IMR-90 (cell line): ENCODE results near the gene CDKN3. TPM values are rescaled to one million over a fixed set of nuclear protein-coding genes. Genes with fewer than 3 reads are reported as not detected.
A peak's percentile ranks its signal among the peaks of the same experiment; 100 is the strongest.
"Not testable (repeated sequence)": the region's sequence is repeated elsewhere in the genome, so short reads cannot be mapped to it uniquely, and the experiment has no call there.

ENCODE experiments used
- ATAC-seq: fragments of 200-7000 bp; cut with Tn5 transposase; 2 replicates; pipeline ENCODE4 v1.9.1; 2020; ENCODE audit warnings: low read depth, mild to moderate bottlenecking, moderate library complexity
- BruUV-seq: library from RNA; stranded (reverse); fragments of 400-500 nt; replicated peaks from 2 replicates; lab custom pipeline; 2021; lab: Mats Ljungman, UMichigan
- CTCF ChIA-PET: fragments of 300-600 bp; formaldehyde crosslinking; extraction: SDS; loops from one replicate; lab custom pipeline; 2021; ENCODE audit warnings: antibody characterized with exemption; lab: Yijun Ruan, JAX
- POLR2A ChIA-PET: fragments of 300-600 bp; sonication (Branson Sonifier 250); formaldehyde crosslinking; loops from one replicate; lab custom pipeline; 2022; ENCODE audit warnings: antibody characterized with exemption; ENCODE audit not compliant: unreplicated experiment; lab: Charles Lee
- DNase-seq: peaks from one replicate; pipeline ENCODE4 v3.0.0; 2013
- H2AFZ ChIP-seq: replicated peaks from 2 replicates; pipeline ENCODE3; 2013; ENCODE audit warnings: low read length, mild to moderate bottlenecking; ENCODE audit not compliant: poor library complexity
- H2AK5ac ChIP-seq: 2 replicates; pipeline ENCODE4 v1.6.1; 2013; ENCODE audit warnings: low read depth, low read length, inconsistent platforms
- H2AK9ac ChIP-seq: replicated peaks from 2 replicates; pipeline ENCODE3; 2013; ENCODE audit warnings: mild to moderate bottlenecking, low read depth, low read length, moderate library complexity; ENCODE audit not compliant: poor library complexity
- H2BK120ac ChIP-seq: 2 replicates; pipeline ENCODE4 v1.6.1; 2013; ENCODE audit warnings: low read depth, low read length, inconsistent platforms
- H2BK15ac ChIP-seq: 3 replicates; pipeline ENCODE4 v1.6.1; 2013; ENCODE audit warnings: low read depth, low read length, inconsistent platforms
- H2BK20ac ChIP-seq: 2 replicates; pipeline ENCODE4 v1.6.1; 2013; ENCODE audit warnings: low read depth, mild to moderate bottlenecking, inconsistent platforms, low read length, moderate library complexity
- H2BK5ac ChIP-seq: 2 replicates; pipeline ENCODE4 v1.6.1; 2013; ENCODE audit warnings: mild to moderate bottlenecking, low read depth, low read length, inconsistent platforms; ENCODE audit not compliant: poor library complexity, severe bottlenecking
- H3K14ac ChIP-seq: replicated peaks from 2 replicates; pipeline ENCODE4 v1.6.1; 2013; ENCODE audit warnings: low read depth, low read length, inconsistent platforms
- H3K18ac ChIP-seq: 2 replicates; pipeline ENCODE4 v1.6.1; 2013; ENCODE audit warnings: low read depth, low read length, control low read depth
- H3K23ac ChIP-seq: 2 replicates; pipeline ENCODE4 v1.6.1; 2013; ENCODE audit warnings: low read depth, low read length, inconsistent platforms
- H3K27ac ChIP-seq: 2 replicates; pipeline ENCODE4 v1.5.1; 2013; ENCODE audit warnings: mild to moderate bottlenecking, control low read depth, low read length; ENCODE audit not compliant: insufficient read depth
- H3K27me3 ChIP-seq: 2 replicates; pipeline ENCODE4 v1.6.1; 2013; ENCODE audit warnings: low read length; ENCODE audit not compliant: control insufficient read depth, insufficient read depth
- H3K36me3 ChIP-seq: 2 replicates; pipeline ENCODE4 v1.6.1; 2013; ENCODE audit warnings: low read length, mixed read lengths; ENCODE audit not compliant: control insufficient read depth, insufficient read depth
- H3K4ac ChIP-seq: 2 replicates; pipeline ENCODE4 v1.6.1; 2013; ENCODE audit warnings: low read depth, low read length, inconsistent platforms
- H3K4me1 ChIP-seq: 2 replicates; pipeline ENCODE4 v1.6.1; 2013; ENCODE audit warnings: low read length, mixed read lengths; ENCODE audit not compliant: control insufficient read depth, insufficient read depth
- H3K4me2 ChIP-seq: 2 replicates; pipeline ENCODE4 v1.6.1; 2013; ENCODE audit warnings: low read depth, mild to moderate bottlenecking, control low read depth, low read length, moderate library complexity
- H3K4me3 ChIP-seq: 2 replicates; pipeline ENCODE4 v1.5.1; 2013; ENCODE audit warnings: low read depth, mild to moderate bottlenecking, control low read depth, low read length, moderate library complexity; ENCODE audit not compliant: insufficient read depth
- H3K56ac ChIP-seq: 2 replicates; pipeline ENCODE4 v1.6.1; 2013; ENCODE audit warnings: low read length, inconsistent platforms; ENCODE audit not compliant: insufficient read depth; ENCODE audit errors: extremely low read depth
- H3K79me1 ChIP-seq, 2 experiments: 2 replicates each; pipeline ENCODE4 v1.6.1; 2013; ENCODE audit warnings: low read length in 2 of 2, inconsistent platforms in 1 of 2, low read depth in 1 of 2
- H3K9ac ChIP-seq: 2 replicates; pipeline ENCODE4 v1.6.1; 2013; ENCODE audit warnings: low read depth, low read length, control low read depth
- H3K9me1 ChIP-seq: 2 replicates; pipeline ENCODE4 v1.6.1; 2013; ENCODE audit warnings: low read length, inconsistent platforms; ENCODE audit not compliant: insufficient read depth
- H3K9me3 ChIP-seq: 2 replicates; pipeline ENCODE4 v1.6.1; 2013; ENCODE audit warnings: low read length; ENCODE audit not compliant: control insufficient read depth, insufficient read depth
- H4K20me1 ChIP-seq: 2 replicates; pipeline ENCODE4 v1.6.1; 2013; ENCODE audit warnings: low read length, inconsistent platforms; ENCODE audit not compliant: insufficient read depth
- H4K5ac ChIP-seq: 2 replicates; pipeline ENCODE4 v1.6.1; 2013; ENCODE audit warnings: mild to moderate bottlenecking, low read depth, low read length, control low read depth
- H4K8ac ChIP-seq, 2 experiments: 2 replicates each; pipeline ENCODE4 v1.6.1; 2013; ENCODE audit warnings: low read depth in 2 of 2, low read length in 2 of 2, control low read depth in 1 of 2, inconsistent platforms in 1 of 2
- H4K91ac ChIP-seq: 2 replicates; pipeline ENCODE4 v1.6.1; 2013; ENCODE audit warnings: low read depth, low read length, inconsistent platforms; ENCODE audit not compliant: insufficient read depth
- CEBPB ChIP-seq: IDR thresholded peaks from 2 replicates; pipeline ENCODE4 v1.6.1; 2012; ENCODE audit warnings: low read depth, low read length, improper control_type of control experiment
- MAFK ChIP-seq: IDR thresholded peaks from 2 replicates; pipeline ENCODE4 v1.6.1; 2012; ENCODE audit warnings: low read depth, low read length, improper control_type of control experiment
- WGBS, 2 experiments: methylation state at CpG; one replicate each; pipeline versions ENCODE4 v1.1.5 to v1.1.7; 2013; ENCODE audit warnings: missing lambda C conversion rate in 2 of 2; ENCODE audit not compliant: insufficient read length in 1 of 2; ENCODE audit errors: extremely low coverage in 2 of 2; 5-methylcytosine and 5-hydroxymethylcytosine counted together
- dilution Hi-C: fragments of 300-500 bp; cut with HindIII; formaldehyde crosslinking; loops from one replicate; pipeline ENCODE4 v1.14.3; 2018; ENCODE audit warnings: low sequenced_read_pairs; ENCODE audit not compliant: unreplicated experiment
- in situ Hi-C: fragments of 300-500 bp; cut with MboI; formaldehyde crosslinking; loops from 3 replicates; pipeline ENCODE4 v1.14.3; 2019; ENCODE audit warnings: low sequenced_read_pairs, inconsistent platforms, mixed read lengths
- intact Hi-C: fragments of 100-400 bp; cut with micrococcal nuclease; formaldehyde crosslinking; loops from 2 replicates; pipeline ENCODE4 v1.10.0; 2022
- polyA plus RNA-seq, 3 experiments: library from polyadenylated mRNA; depleted of rRNA; stranded (reverse); fragments of >200 nt; gene quantifications; 2 replicates each; pipeline ENCODE4 v1.2.3, GENCODE V29; 2012; ENCODE audit warnings: low replicate concordance in 1 of 3
- total RNA-seq: library from RNA; depleted of rRNA; stranded (reverse); fragments of >200 nt; gene quantifications from 2 replicates; pipeline ENCODE4 v1.2.3, GENCODE V29; 2012

The CDKN3 gene
- total and polyA plus RNA-seq, 2 of the 4 experiments (the other 2 are of a cell fraction): 38.9 to 48.9 TPM

- H2AK9ac ChIP-seq: no peak overlapping the region
- dilution Hi-C loops: no loop called here
- WGBS, 2 experiments: no CpG with 5 or more reads among the region's 2 CpGs
Measured at GRCh38 chr14:54399560-54399959, 2.8 kb downstream of the CDKN3 start.

GRCh38 chr14:54403401-54404005 is 6.7 kb downstream of the CDKN3 start:
- CTCF ChIA-PET: interaction anchor here (0.6 kb wide), 1 partner anchor 500 kb away, joined by 5 read pairs; no protein-coding TSS in a partner anchor

More at GRCh38 chr14:54399560-54399959, 2.8 kb downstream of the CDKN3 start:
- Histone ChIP-seq H3K4me2 (no peak overlapping the region), H2AFZ (no peak overlapping the region), H3K9ac (no peak overlapping the region), H4K91ac (no peak overlapping the region), H3K9me3 (no peaks in the 10 kb centered on the region), H4K5ac (no peak overlapping the region), H2BK120ac (no peak overlapping the region), H3K27ac (no peak overlapping the region), H3K18ac (no peak overlapping the region), H3K4ac (no peak overlapping the region), H4K8ac (no peak overlapping the region), H3K4me1 (peaks cover 5% of the 10 kb centered on the region; the same call in 1 of the 2 replicates), H2BK5ac (no peak overlapping the region), H3K27me3 (no peaks in the 10 kb centered on the region), H2AK5ac (no peak overlapping the region), H2BK20ac (no peak overlapping the region), H2BK15ac (no peak overlapping the region), H3K14ac (no peak overlapping the region), H3K23ac (no peak overlapping the region), H3K56ac (no peak overlapping the region), H3K9me1 (peaks cover 4% of the 10 kb centered on the region; the same call in 1 of the 2 replicates), H3K36me3 (no peaks in the 10 kb centered on the region), H3K79me1 (peaks cover 24 to 38% of the 10 kb centered on the region in 2 experiments), H3K4me3 (no peak overlapping the region), H4K20me1 (no peaks in the 10 kb centered on the region)
- ChIA-PET POLR2A (no interaction called here), CTCF (interaction anchor here (0.6 kb wide), 1 partner anchor 32 kb away, joined by 4 read pairs; no protein-coding TSS in a partner anchor)
- TF ChIP-seq MAFK (peak; percentile 57), CEBPB (no peak)
- intact Hi-C loops (no loop called here), in situ Hi-C loops (no loop called here)
- DNase-seq (no peak), ATAC-seq (no peak)
- no TSS peak for BruUV-seq

More at GRCh38 chr14:54403401-54404005, 6.7 kb downstream of the CDKN3 start:
- H4K8ac ChIP-seq, H3K9me1 ChIP-seq, H4K91ac ChIP-seq, H3K36me3 ChIP-seq, ATAC-seq, H3K23ac ChIP-seq, intact Hi-C loops, H3K14ac ChIP-seq, in situ Hi-C loops, H3K4ac ChIP-seq, H3K4me2 ChIP-seq, H2AFZ ChIP-seq, H2BK5ac ChIP-seq, H4K20me1 ChIP-seq, H3K56ac ChIP-seq, H3K4me1 ChIP-seq, H3K27ac ChIP-seq, H2AK9ac ChIP-seq, H2BK20ac ChIP-seq, H3K4me3 ChIP-seq, H3K27me3 ChIP-seq, POLR2A ChIA-PET, H2AK5ac ChIP-seq, H3K18ac ChIP-seq, dilution Hi-C loops, H3K9me3 ChIP-seq, H2BK15ac ChIP-seq, H2BK120ac ChIP-seq, H4K5ac ChIP-seq, DNase-seq, H3K9ac ChIP-seq, BruUV-seq: not testable (repeated sequence)
- H3K79me1 ChIP-seq: peaks cover 16 to 26% of the 10 kb centered on the region in 2 experiments
- WGBS, 2 experiments: 79% methylated on average over 2 of the region's 6 CpGs; no CpG with 5 or more reads in 1 of the 2 experiments
